HG02623 (cell line): ENCODE data around the gene SASH3.
"Not testable (repeated sequence)": the region's sequence is repeated elsewhere in the genome, so short reads cannot be mapped to it uniquely, and the experiment has no call there.

ENCODE experiments used
- ATAC-seq: cut with Tn5 transposase; IDR thresholded peaks from one replicate; pipeline ENCODE4 v1.9.1; 2021; ENCODE audit warnings: moderate library complexity; ENCODE audit not compliant: unreplicated experiment

The SASH3 gene

DNA sequence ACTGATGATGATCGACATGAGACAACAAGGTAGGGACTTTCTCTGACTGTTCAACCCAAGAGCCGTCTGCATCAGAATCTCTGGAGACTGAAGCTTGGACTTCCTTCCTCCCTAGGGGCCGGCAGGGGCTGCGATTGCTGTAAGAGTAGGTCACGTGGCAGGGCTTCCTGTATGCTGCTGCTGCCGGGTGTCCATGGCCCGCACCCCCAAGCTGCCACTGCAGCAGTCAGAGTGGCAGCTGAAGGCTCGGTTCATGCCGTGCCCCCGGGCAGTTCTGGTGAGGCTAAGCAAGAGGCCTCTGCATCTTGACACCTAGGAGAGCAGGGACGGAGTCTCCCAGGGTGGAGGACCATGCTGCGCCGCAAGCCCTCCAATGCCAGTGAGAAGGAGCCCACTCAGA, at the start of gene SASH3:
Gene SASH3 (plus strand): TSS at position 203 of the 400 bp plus-strand sequence. CDS start 149 bp downstream, at position 352.
- peak; percentile 35 for ATAC-seq

DNA sequence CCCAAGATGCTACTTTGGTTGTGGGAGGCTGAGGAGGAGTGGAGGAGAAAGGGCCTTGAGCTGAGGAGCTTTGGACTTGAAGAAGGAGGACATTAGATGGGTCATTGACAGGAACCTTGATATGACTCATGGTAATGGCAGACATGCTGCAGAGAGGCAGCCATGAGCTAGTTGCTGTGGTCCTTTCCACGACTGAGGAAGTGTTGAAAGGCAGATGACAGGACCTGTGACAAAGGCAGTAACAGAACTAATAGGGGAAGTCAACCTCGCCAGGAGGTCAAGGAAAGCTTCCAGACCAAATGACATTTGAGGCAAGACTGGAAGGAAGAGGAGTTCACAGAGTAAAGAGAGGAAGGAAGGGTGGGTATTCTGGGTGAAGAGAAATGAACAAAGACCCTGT, 48.5 kb upstream of the SASH3 start:
- ATAC-seq, result no peak

DNA sequence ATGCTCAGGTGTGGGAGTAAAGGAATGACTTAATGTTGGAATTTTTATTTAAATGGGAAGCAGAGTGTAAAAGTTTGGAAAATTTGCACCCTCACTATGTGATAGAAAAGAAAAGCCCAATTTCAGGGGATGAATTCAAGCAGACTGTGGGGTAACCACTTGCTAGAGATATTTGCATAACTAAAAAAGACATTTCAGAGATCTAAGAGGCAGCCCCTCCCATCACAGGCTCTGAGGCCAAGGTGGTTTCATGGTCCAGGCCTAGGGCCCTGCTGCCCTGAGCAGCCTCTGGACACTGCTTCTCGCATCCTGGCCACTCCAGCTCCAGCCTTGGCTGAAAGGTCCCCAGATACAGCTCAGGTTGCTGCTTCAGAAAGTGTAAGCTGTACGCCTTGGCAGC, 46.9 kb upstream of the SASH3 start:
- ATAC-seq, result no peak

DNA sequence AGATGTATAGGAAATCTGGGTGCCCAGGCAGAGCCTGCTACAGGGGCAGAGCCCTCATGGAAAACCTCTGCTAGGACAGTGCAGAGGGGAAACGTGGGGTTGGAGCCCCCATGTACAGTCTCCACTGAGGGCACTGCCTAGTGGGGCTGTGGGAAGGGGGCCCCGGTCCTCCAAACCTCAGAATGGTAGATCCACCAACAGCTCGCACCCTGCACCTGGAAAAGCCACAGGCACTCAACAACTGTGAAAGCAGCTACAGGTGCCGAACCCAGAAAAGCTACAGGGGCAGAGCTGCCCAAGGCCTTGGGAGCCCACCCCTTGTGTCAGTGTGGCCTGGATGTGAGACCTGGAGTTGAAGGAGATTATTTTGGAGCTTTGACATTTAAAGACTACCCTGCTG, 46.4 kb upstream of the SASH3 start:
- no peak for ATAC-seq

GRCh38 chrX:129736491-129736890, 43.3 kb upstream of the SASH3 start:
- ATAC-seq, result no peak

- ATAC-seq, result no peak
Observed at GRCh38 chrX:129737916-129738315, 41.8 kb upstream of the SASH3 start.

DNA sequence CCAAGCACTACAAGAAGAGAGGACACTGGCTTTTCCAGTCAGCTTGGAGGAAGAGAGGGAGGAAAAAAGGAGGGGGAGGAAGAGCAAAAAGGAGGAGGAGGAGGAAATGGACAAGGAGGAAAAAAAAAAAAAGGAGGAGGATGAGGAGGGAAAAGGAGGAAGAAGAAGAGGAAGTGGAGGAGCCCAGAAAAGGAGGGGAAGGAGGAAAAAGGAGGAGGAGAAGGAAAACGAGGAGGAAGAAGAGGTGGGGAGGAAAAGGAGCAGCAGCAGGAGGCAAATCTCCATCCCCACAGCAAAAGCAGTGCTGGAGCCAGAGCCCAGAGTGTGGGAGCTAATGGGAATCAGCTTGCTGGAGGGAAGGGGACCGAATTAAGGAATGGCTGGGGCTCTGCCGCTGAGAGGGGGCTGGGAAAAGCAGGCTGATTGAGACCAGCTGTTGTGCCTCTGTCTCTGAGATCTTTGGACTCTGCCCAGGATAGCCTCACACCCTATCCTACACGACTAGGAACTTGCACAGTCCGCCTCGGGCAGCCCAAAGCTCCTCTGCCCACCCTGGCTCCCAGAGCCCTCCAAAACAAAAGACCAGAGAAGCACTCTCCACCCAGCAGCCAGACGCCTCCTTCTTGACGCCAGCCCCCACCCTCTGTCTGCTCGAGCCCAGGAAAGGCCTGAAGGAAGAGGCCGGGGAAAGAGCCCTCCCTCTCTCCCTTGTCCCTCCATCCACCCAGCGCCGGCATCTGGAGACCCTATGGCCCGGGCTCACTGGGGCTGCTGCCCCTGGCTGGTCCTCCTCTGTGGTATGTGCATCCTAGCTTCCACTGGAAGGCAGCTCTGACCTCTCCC, 41.1 kb upstream of the SASH3 start, which contains the start of gene XPNPEP2:
Gene XPNPEP2 (plus strand): TSS at position 514 of the 843 bp plus-strand sequence. CDS start 235 bp downstream, at position 749.
- ATAC-seq, result no peak

DNA sequence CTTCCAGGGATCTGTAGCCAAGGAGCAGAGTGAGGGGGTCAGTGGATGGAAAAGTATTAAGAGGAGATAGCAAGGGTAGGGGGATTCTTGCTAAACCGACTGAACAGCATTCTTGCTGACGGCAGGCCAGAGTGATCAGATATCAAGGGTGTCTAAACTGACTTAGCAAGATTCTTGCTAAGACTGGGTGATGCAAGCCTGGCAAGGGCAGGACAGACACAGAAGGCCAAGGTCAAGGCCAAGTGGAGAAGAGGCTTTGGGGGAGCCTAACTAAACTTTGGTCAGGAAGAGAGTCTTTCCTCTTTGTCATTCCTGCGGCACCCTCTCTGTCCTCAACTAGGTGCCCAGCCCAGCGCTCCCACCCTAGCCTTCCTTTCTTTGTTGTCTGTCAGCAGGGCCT, 40.2 kb upstream of the SASH3 start:
- ATAC-seq, result no peak

DNA sequence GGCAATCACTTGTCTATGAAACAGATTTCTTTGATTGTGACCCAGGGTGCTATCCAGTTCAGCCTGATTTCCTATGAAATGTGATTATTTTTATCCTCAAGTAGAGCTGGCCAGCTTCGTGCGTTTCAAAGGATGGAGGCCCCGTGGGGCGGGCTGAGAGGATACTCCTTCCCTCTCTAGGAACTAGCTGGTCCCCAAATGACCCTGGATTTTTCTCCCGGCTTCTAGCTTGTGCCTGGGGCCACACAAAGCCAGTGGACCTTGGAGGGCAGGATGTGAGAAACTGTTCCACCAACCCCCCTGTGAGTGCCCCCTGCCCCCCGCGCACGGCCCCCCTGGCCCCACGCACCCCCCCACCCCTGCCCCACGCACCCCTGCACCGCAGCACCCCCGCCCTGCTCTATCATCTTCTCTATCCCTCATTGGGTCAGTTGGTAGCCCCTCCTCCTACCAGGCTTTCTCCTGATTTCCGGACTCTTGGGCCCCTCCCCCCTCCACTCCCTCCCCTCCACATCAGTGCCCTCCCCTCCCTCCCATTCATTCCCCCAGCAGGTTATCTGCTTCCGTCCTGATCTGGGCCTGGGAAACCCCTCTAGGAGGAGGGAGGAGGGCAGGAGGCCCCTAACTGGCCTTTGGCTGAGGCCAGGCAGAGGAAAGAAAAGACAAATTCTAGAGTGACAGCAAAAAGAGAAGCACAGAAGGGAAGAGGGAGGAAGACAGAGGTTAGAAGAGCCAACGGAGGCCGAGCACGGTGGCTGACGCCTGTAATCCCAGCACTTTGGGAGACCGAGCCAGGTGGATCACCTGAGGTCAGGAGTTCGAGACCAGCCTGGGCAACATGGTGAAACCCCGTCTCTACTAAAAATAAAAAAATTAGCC, 37.6 kb upstream of the SASH3 start:
- no peak for ATAC-seq

DNA sequence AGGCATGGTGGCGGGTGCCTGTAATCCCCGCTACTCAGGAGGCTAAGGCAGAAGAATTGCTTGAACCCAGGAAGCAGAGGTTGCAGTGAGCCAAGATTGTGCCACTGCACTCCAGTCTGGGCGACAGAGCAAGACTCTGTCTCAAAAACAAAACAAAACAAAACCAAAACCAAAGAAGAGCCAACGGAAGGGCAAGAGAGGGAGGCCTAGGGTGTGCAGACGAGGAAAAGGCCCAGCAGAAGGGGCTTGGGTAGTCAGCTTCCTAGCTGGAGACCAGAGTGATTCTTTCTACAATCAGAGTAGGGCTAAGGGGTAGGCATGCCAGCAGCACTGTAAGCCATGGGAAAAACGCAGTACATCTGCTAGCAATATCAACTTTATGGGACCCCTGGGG, 37.0 kb upstream of the SASH3 start:
- ATAC-seq, result not testable (repeated sequence)

GRCh38 chrX:129743821-129744220, 35.9 kb upstream of the SASH3 start:
- no peak for ATAC-seq

- ATAC-seq, result no peak
Observed at GRCh38 chrX:129744861-129745321, 34.9 kb upstream of the SASH3 start.

DNA sequence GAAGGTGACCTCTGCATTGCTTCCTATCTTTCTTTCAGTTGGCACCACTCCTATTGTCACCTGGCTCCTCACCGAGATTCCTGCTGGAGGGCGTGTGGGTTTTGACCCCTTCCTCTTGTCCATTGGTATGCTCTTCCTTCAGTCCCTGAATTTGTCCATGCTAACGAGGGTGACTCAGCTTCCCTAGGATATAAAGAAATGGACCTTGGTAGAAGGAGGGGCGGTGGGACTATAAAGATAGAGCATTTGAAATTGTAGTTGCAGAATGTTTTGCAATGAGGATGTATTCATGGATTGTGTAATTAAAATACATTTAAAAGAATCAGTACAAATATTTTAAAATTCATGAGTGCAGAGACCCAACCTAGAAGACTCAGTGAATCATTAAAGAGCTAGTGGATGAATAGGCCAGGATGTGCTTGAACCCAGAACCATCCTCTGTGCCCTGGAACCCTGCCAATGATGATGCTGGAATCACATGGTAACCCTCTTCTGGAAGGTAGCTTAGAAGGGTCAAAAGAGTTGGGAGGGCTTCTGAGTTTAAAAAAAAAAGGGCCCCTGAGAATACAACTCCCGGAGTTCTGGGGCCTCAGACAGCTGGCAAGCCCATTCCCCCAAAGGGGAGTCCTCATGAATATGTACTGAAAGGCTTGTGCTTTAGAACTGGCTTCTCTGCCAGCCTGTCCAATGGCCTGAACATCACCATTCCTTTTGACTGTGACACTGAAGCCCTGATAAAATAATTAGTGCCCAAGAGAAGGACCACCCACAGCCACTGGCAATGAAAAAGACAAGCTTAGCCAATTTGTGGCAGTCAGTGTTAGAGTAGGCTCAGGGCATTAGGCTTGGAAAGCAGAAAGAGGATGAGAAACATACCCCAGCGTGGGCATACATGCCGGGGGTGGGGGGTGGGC, 32.9 kb upstream of the SASH3 start:
- no peak for ATAC-seq

GRCh38 chrX:129747533-129747932, 32.2 kb upstream of the SASH3 start:
- ATAC-seq, result no peak

DNA sequence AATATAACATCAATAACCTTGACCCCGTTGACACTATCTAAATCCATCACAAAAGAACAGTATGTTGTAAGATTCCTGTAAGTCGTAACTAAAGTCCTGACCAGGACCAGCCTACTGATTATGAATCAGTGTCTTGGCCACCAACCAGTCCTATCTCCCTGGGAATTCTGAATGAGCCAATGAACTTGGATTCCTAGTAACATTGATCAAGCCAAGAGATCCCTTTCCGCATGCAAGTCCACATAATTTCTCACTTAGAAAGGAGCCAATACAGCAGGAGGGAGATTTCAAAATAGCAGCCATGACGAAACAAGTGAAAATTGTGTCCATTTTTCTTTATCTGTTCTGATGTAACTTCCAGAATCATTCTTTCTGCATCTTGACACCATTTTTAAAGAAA, 31.4 kb upstream of the SASH3 start:
- ATAC-seq, result no peak

DNA sequence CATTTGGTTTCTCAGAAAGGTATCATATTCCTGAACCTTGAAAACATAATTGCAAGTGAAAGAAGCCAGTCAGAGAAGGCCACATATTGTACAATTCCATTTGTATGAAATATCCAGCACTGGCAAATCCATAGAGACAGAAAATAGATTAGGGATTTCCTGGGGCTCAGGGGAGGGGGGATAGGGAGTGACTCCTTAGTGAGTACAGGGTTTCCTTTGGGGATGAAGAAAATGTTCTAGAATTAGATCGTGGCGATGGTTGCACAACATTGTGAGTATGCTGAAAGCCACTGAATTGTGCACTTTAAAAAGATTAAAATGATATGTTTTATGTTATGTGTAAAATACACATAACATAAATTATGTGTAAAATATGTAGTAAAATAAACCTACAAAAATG, 30.7 kb upstream of the SASH3 start:
- ATAC-seq, result no peak

GRCh38 chrX:129750971-129751370, 28.8 kb upstream of the SASH3 start:
- no peak for ATAC-seq

- ATAC-seq, result no peak
Observed at GRCh38 chrX:129754056-129755024, 25.4 kb upstream of the SASH3 start.
